GM23338 (cell line): ENCODE data around the gene DPH6. TPM values are rescaled to one million over a fixed set of nuclear protein-coding genes. Genes with fewer than 3 reads are reported as not detected.

ENCODE experiments used
- ATAC-seq: fragments of 200-7000 bp; cut with Tn5 transposase; 3 replicates; pipeline ENCODE4 v1.9.1; 2020
- DNase-seq: peaks from one replicate; pipeline ENCODE4 v3.0.0-alpha.2; 2015; ENCODE audit warnings: low spot score
- H2AFZ ChIP-seq: fragments of 200-600 bp; sonication (generic); 2 replicates; pipeline ENCODE4 v1.8.0; 2016; ENCODE audit warnings: antibody characterized with exemption, mild to moderate bottlenecking, moderate library complexity
- H3F3A ChIP-seq: fragments of 200-600 bp; sonication (generic); replicated peaks from 2 replicates; pipeline ENCODE4 v1.8.0; 2017; ENCODE audit warnings: antibody characterized with exemption, mixed run types, low read depth
- H3K27ac ChIP-seq: fragments of 200-600 bp; sonication (generic); 2 replicates; pipeline ENCODE4 v1.6.1; 2016; ENCODE audit warnings: low read depth
- H3K27me3 ChIP-seq: fragments of 200-600 bp; sonication (generic); 2 replicates; pipeline ENCODE4 v1.8.0; 2016; ENCODE audit warnings: mild to moderate bottlenecking, mixed run types, moderate library complexity; ENCODE audit not compliant: insufficient read depth
- H3K36me3 ChIP-seq: fragments of 200-600 bp; sonication (generic); 2 replicates; pipeline ENCODE4 v1.8.0; 2016; ENCODE audit warnings: mild to moderate bottlenecking; ENCODE audit not compliant: insufficient read depth
- H3K4me1 ChIP-seq: fragments of 200-600 bp; sonication (generic); 2 replicates; pipeline ENCODE4 v1.8.0; 2016; ENCODE audit warnings: mild to moderate bottlenecking, moderate library complexity; ENCODE audit not compliant: insufficient read depth
- H3K4me2 ChIP-seq: fragments of 200-600 bp; sonication (generic); 2 replicates; pipeline ENCODE4 v1.7.1; 2017; ENCODE audit warnings: mixed run types
- H3K4me3 ChIP-seq: fragments of 200-600 bp; sonication (generic); 2 replicates; pipeline ENCODE4 v1.6.1; 2016; ENCODE audit warnings: mixed run types
- H3K79me2 ChIP-seq: fragments of 200-600 bp; sonication (generic); replicated peaks from 2 replicates; pipeline ENCODE4 v1.8.0; 2017; ENCODE audit warnings: mild to moderate bottlenecking; ENCODE audit not compliant: insufficient read depth
- H3K9me2 ChIP-seq: fragments of 200-600 bp; sonication (generic); 2 replicates; pipeline ENCODE4 v1.8.0; 2017; ENCODE audit not compliant: insufficient read depth
- H4K20me1 ChIP-seq: fragments of 200-600 bp; sonication (generic); replicated peaks from 2 replicates; pipeline ENCODE4 v1.8.0; 2017; ENCODE audit warnings: mild to moderate bottlenecking; ENCODE audit not compliant: insufficient read depth
- H3K27ac Mint-ChIP-seq: 2 replicates; pipeline ENCODE4 v1.8.0; 2020; ENCODE audit warnings: inconsistent platforms, mild to moderate bottlenecking, moderate library complexity, mixed read lengths
- H3K27me3 Mint-ChIP-seq: 3 replicates; pipeline ENCODE4 v1.8.0; 2022; ENCODE audit warnings: low read depth, mild to moderate bottlenecking, moderate library complexity, mixed read lengths, inconsistent platforms; ENCODE audit not compliant: insufficient read depth, poor library complexity
- H3K36me3 Mint-ChIP-seq: 3 replicates; pipeline ENCODE4 v1.8.0; 2021; ENCODE audit warnings: low read depth, mild to moderate bottlenecking, inconsistent platforms, moderate library complexity, mixed read lengths
- H3K4me1 Mint-ChIP-seq: 3 replicates; pipeline ENCODE4 v1.8.0; 2020; ENCODE audit warnings: mild to moderate bottlenecking, inconsistent platforms, mixed read lengths
- H3K4me3 Mint-ChIP-seq: 3 replicates; pipeline ENCODE4 v1.8.0; 2021; ENCODE audit warnings: moderate library complexity, mild to moderate bottlenecking, inconsistent platforms, mixed read lengths
- H3K9me3 Mint-ChIP-seq: 3 replicates; pipeline ENCODE4 v1.8.0; 2020; ENCODE audit warnings: moderate library complexity, mild to moderate bottlenecking, inconsistent platforms, mixed read lengths
- CREB1 ChIP-seq: fragments of 250-450 bp; sonication (Bioruptor Pico); IDR thresholded peaks from 2 replicates; pipeline ENCODE4 v1.5.0; 2020; ENCODE audit warnings: low read depth, mild to moderate bottlenecking, moderate library complexity
- EZH2 ChIP-seq: fragments of 200-600 bp; sonication (generic); IDR thresholded peaks from one replicate; pipeline ENCODE4 v1.8.0; 2017; ENCODE audit warnings: antibody characterized with exemption, mild to moderate bottlenecking, low read depth; ENCODE audit not compliant: unreplicated experiment
- EZH2phosphoT487 ChIP-seq: fragments of 200-600 bp; sonication (generic); IDR thresholded peaks from one replicate; pipeline ENCODE4 v1.8.1; 2018; ENCODE audit warnings: antibody characterized with exemption; ENCODE audit not compliant: unreplicated experiment
- JUNB ChIP-seq: IDR thresholded peaks from one replicate; pipeline ENCODE4 v1.6.1; 2016; ENCODE audit warnings: antibody characterized with exemption; ENCODE audit not compliant: unreplicated experiment
- NANOG ChIP-seq: IDR thresholded peaks from 2 replicates; pipeline ENCODE4 v1.6.1; 2016; ENCODE audit warnings: antibody characterized with exemption, borderline replicate concordance
- POLR2AphosphoS5 ChIP-seq: IDR thresholded peaks from 2 replicates; pipeline ENCODE4 v1.6.1; 2016; ENCODE audit warnings: antibody characterized with exemption, low read depth
- STAT1 ChIP-seq: IDR thresholded peaks from one replicate; pipeline ENCODE4 v1.6.1; 2016; ENCODE audit warnings: antibody characterized with exemption; ENCODE audit not compliant: unreplicated experiment
- ZNF114 ChIP-seq: fragments of 250-450 bp; sonication (Bioruptor Pico); IDR thresholded peaks from 2 replicates; pipeline ENCODE4 v1.5.0; 2020; ENCODE audit warnings: mild to moderate bottlenecking, moderate library complexity
- ZNF331 ChIP-seq: fragments of 250-450 bp; sonication (Bioruptor Pico); IDR thresholded peaks from 2 replicates; pipeline ENCODE4 v1.5.0; 2020; ENCODE audit warnings: low read depth, mild to moderate bottlenecking, moderate library complexity
- polyA plus RNA-seq: library from polyadenylated mRNA; unstranded; fragments of >200 nt; fragmentation: Nextera tagmentation; extraction: Ambion mirVana; gene quantifications from 2 replicates; pipeline ENCODE4 v1.2.1, GENCODE V29; 2016
- total RNA-seq: library from RNA; depleted of rRNA; stranded (reverse); fragments of >200 nt; shearing (Covaris generic); gene quantifications from 2 replicates; pipeline ENCODE4 v1.2.3, GENCODE V29; 2014
- TF ChIP-seq, protein P1 (sequence below): fragments of 250-450 bp; sonication (Bioruptor Pico); IDR thresholded peaks from 2 replicates; pipeline ENCODE4 v1.5.0; 2020; ENCODE audit warnings: mild to moderate bottlenecking, moderate library complexity
- TF ChIP-seq, protein P2 (sequence below), 2 experiments: fragments of 200-600 bp in 1 of 2; sonication (generic) in 1 of 2; conservative IDR thresholded peaks; 2 replicates each; pipeline versions ENCODE4 v1.5.1 to v1.6.1; 2016 to 2017; ENCODE audit warnings: antibody characterized with exemption in 2 of 2, low read depth in 2 of 2, mild to moderate bottlenecking in 2 of 2, moderate library complexity in 1 of 2
- TF ChIP-seq, protein P3 (sequence below): IDR thresholded peaks from one replicate; pipeline ENCODE4 v1.6.1; 2018; ENCODE audit warnings: antibody characterized with exemption; ENCODE audit not compliant: unreplicated experiment
- TF ChIP-seq, protein P4 (sequence below): IDR thresholded peaks from 2 replicates; pipeline ENCODE4 v1.6.1; 2016; ENCODE audit warnings: antibody characterized with exemption

Gene DPH6
- total and polyA plus RNA-seq, 2 experiments from 2014 or later = 37.9 to 46.9 TPM

DNA sequence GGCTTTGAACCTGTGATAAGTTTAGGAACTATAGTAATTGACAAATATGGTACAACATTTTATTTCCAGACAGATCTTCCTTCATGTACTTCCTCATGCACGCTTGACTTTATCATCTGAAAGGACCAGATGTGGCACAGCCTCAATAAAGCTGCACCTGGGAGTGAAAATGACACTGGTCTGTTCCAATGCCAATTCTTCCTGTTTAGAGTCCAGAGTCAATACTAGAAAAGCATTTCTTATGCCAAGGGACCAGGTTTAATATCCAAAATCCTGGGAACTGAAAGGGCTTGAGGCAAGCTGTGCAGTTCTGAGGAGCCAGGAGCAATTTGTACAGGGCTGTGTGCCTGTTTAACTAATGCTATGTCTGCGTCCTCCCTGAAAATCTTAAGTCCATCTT lies 15.3 kb downstream of the DPH6 start:
- peaks cover 3% of the 10 kb centered on the region; the same call in 1 of the 3 replicates for H3K9me3 Mint-ChIP-seq
- Histone ChIP-seq H3K9me2 (no peaks in the 10 kb centered on the region), H2AFZ (no peak overlapping the region), H3K4me3 (no peak overlapping the region), H3K4me2 (no peak overlapping the region), H3F3A (no peaks in the 10 kb centered on the region), H3K27ac (no peak overlapping the region), H3K36me3 (0 out of 2 replicates have a peak, but pooled peaks cover 7% of the 10 kb centered on the region), H4K20me1 (no peaks in the 10 kb centered on the region), H3K79me2 (no peaks in the 10 kb centered on the region), H3K27me3 (no peaks in the 10 kb centered on the region), H3K4me1 (no peaks in the 10 kb centered on the region)
- DNase-seq (no peak), ATAC-seq (no peak)
- no peak overlapping the region for H3K27ac Mint-ChIP-seq
- H3K4me1 Mint-ChIP-seq = no peaks in the 10 kb centered on the region
- H3K4me3 Mint-ChIP-seq = no peak overlapping the region
- TF ChIP-seq CREB1 (CRISPR knock-in tag) = no peak
- no peak for TF ChIP-seq EZH2
- no peak for TF ChIP-seq ZNF114 (CRISPR knock-in tag)
- TF ChIP-seq POLR2AphosphoS5 = no peak
- TF ChIP-seq, protein P1, sequence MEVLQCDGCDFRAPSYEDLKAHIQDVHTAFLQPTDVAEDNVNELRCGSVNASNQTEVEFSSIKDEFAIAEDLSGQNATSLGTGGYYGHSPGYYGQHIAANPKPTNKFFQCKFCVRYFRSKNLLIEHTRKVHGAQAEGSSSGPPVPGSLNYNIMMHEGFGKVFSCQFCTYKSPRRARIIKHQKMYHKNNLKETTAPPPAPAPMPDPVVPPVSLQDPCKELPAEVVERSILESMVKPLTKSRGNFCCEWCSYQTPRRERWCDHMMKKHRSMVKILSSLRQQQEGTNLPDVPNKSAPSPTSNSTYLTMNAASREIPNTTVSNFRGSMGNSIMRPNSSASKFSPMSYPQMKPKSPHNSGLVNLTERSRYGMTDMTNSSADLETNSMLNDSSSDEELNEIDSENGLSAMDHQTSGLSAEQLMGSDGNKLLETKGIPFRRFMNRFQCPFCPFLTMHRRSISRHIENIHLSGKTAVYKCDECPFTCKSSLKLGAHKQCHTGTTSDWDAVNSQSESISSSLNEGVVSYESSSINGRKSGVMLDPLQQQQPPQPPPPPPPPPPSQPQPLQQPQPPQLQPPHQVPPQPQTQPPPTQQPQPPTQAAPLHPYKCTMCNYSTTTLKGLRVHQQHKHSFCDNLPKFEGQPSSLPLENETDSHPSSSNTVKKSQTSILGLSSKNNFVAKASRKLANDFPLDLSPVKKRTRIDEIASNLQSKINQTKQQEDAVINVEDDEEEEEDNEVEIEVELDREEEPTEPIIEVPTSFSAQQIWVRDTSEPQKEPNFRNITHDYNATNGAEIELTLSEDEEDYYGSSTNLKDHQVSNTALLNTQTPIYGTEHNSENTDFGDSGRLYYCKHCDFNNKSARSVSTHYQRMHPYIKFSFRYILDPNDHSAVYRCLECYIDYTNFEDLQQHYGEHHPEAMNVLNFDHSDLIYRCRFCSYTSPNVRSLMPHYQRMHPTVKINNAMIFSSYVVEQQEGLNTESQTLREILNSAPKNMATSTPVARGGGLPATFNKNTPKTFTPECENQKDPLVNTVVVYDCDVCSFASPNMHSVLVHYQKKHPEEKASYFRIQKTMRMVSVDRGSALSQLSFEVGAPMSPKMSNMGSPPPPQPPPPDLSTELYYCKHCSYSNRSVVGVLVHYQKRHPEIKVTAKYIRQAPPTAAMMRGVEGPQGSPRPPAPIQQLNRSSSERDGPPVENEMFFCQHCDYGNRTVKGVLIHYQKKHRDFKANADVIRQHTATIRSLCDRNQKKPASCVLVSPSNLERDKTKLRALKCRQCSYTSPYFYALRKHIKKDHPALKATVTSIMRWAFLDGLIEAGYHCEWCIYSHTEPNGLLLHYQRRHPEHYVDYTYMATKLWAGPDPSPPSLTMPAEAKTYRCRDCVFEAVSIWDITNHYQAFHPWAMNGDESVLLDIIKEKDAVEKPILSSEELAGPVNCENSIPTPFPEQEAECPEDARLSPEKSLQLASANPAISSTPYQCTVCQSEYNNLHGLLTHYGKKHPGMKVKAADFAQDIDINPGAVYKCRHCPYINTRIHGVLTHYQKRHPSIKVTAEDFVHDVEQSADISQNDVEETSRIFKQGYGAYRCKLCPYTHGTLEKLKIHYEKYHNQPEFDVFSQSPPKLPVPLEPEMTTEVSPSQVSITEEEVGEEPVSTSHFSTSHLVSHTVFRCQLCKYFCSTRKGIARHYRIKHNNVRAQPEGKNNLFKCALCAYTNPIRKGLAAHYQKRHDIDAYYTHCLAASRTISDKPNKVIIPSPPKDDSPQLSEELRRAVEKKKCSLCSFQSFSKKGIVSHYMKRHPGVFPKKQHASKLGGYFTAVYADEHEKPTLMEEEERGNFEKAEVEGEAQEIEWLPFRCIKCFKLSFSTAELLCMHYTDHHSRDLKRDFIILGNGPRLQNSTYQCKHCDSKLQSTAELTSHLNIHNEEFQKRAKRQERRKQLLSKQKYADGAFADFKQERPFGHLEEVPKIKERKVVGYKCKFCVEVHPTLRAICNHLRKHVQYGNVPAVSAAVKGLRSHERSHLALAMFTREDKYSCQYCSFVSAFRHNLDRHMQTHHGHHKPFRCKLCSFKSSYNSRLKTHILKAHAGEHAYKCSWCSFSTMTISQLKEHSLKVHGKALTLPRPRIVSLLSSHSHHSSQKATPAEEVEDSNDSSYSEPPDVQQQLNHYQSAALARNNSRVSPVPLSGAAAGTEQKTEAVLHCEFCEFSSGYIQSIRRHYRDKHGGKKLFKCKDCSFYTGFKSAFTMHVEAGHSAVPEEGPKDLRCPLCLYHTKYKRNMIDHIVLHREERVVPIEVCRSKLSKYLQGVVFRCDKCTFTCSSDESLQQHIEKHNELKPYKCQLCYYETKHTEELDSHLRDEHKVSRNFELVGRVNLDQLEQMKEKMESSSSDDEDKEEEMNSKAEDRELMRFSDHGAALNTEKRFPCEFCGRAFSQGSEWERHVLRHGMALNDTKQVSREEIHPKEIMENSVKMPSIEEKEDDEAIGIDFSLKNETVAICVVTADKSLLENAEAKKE (CRISPR knock-in tag) = no peak
- TF ChIP-seq, protein P2, sequence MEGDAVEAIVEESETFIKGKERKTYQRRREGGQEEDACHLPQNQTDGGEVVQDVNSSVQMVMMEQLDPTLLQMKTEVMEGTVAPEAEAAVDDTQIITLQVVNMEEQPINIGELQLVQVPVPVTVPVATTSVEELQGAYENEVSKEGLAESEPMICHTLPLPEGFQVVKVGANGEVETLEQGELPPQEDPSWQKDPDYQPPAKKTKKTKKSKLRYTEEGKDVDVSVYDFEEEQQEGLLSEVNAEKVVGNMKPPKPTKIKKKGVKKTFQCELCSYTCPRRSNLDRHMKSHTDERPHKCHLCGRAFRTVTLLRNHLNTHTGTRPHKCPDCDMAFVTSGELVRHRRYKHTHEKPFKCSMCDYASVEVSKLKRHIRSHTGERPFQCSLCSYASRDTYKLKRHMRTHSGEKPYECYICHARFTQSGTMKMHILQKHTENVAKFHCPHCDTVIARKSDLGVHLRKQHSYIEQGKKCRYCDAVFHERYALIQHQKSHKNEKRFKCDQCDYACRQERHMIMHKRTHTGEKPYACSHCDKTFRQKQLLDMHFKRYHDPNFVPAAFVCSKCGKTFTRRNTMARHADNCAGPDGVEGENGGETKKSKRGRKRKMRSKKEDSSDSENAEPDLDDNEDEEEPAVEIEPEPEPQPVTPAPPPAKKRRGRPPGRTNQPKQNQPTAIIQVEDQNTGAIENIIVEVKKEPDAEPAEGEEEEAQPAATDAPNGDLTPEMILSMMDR (conservative IDR thresholded peaks at IDR 0.05; ENCODE audit: low read depth in 2 of 2) = no peak
- TF ChIP-seq, protein P3, sequence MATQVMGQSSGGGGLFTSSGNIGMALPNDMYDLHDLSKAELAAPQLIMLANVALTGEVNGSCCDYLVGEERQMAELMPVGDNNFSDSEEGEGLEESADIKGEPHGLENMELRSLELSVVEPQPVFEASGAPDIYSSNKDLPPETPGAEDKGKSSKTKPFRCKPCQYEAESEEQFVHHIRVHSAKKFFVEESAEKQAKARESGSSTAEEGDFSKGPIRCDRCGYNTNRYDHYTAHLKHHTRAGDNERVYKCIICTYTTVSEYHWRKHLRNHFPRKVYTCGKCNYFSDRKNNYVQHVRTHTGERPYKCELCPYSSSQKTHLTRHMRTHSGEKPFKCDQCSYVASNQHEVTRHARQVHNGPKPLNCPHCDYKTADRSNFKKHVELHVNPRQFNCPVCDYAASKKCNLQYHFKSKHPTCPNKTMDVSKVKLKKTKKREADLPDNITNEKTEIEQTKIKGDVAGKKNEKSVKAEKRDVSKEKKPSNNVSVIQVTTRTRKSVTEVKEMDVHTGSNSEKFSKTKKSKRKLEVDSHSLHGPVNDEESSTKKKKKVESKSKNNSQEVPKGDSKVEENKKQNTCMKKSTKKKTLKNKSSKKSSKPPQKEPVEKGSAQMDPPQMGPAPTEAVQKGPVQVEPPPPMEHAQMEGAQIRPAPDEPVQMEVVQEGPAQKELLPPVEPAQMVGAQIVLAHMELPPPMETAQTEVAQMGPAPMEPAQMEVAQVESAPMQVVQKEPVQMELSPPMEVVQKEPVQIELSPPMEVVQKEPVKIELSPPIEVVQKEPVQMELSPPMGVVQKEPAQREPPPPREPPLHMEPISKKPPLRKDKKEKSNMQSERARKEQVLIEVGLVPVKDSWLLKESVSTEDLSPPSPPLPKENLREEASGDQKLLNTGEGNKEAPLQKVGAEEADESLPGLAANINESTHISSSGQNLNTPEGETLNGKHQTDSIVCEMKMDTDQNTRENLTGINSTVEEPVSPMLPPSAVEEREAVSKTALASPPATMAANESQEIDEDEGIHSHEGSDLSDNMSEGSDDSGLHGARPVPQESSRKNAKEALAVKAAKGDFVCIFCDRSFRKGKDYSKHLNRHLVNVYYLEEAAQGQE = no peak
- no peak for TF ChIP-seq ZNF331 (CRISPR knock-in tag)
- TF ChIP-seq STAT1 = no peak
- TF ChIP-seq, protein P4, sequence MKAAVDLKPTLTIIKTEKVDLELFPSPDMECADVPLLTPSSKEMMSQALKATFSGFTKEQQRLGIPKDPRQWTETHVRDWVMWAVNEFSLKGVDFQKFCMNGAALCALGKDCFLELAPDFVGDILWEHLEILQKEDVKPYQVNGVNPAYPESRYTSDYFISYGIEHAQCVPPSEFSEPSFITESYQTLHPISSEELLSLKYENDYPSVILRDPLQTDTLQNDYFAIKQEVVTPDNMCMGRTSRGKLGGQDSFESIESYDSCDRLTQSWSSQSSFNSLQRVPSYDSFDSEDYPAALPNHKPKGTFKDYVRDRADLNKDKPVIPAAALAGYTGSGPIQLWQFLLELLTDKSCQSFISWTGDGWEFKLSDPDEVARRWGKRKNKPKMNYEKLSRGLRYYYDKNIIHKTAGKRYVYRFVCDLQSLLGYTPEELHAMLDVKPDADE = no peak
- TF ChIP-seq EZH2phosphoT487 = no peak
- TF ChIP-seq JUNB = no peak
- TF ChIP-seq NANOG = no peak
- H3K36me3 Mint-ChIP-seq = peaks cover 10% of the 10 kb centered on the region
- H3K27me3 Mint-ChIP-seq = no peaks in the 10 kb centered on the region
